Nephron (organoid): Measurements from ENCODE around the gene IFI27L1.

Experiments
- H3K27ac Mint-ChIP-seq, 3 experiments: 2 replicates each; pipeline ENCODE4 v1.8.0; 2020; ENCODE audit warnings: mixed read lengths in 3 of 3, mild to moderate bottlenecking in 2 of 3, moderate library complexity in 1 of 3
- H3K27me3 Mint-ChIP-seq: 2 replicates; pipeline ENCODE4 v1.8.0; 2021; ENCODE audit warnings: low read depth, mild to moderate bottlenecking, moderate library complexity, mixed read lengths
- H3K36me3 Mint-ChIP-seq: 2 replicates; pipeline ENCODE4 v1.8.0; 2020; ENCODE audit warnings: low read depth, mixed read lengths
- H3K4me1 Mint-ChIP-seq: 2 replicates; pipeline ENCODE4 v1.8.0; 2020; ENCODE audit warnings: mixed read lengths
- H3K4me3 Mint-ChIP-seq, 3 experiments: 2 replicates each; pipeline ENCODE4 v1.8.0; 2020; ENCODE audit warnings: mild to moderate bottlenecking in 3 of 3, mixed read lengths in 3 of 3, moderate library complexity in 2 of 3
- H3K9me3 Mint-ChIP-seq: 2 replicates; pipeline ENCODE4 v1.8.0; 2020; ENCODE audit warnings: mixed read lengths
- CTCF ChIP-seq, 3 experiments: fragments of 200-600 bp; sonication (generic); IDR thresholded peaks; one replicate each; pipeline ENCODE4 v1.5.0; 2021; ENCODE audit warnings: antibody characterized with exemption in 3 of 3; ENCODE audit not compliant: unreplicated experiment in 3 of 3

Gene IFI27L1

GRCh38 chr14:94128216-94128839, 47.2 kb downstream of the IFI27L1 start:
- peaks cover 12% of the 10 kb centered on the region for H3K4me1 Mint-ChIP-seq
- no peaks in the 10 kb centered on the region for H3K36me3 Mint-ChIP-seq
- no peak for TF ChIP-seq CTCF (IDR thresholded peaks at IDR 0.05; ENCODE audit: unreplicated experiment in 3 of 3)
- peak overlapping the region; percentile 20 to 78 (median 75) for H3K27ac Mint-ChIP-seq
- peak overlapping the region; percentile 88 to 89 (median 89) for H3K4me3 Mint-ChIP-seq
- no peaks in the 10 kb centered on the region for H3K9me3 Mint-ChIP-seq
- peaks cover 7% of the 10 kb centered on the region for H3K27me3 Mint-ChIP-seq

- H3K4me3 Mint-ChIP-seq = peak within 1 kb of the TSS; percentile 88 to 89 (median 89)
- H3K27me3 Mint-ChIP-seq = peaks cover 7% of the 10 kb centered on the region
- peaks cover 12% of the 10 kb centered on the region for H3K4me1 Mint-ChIP-seq
- no peaks in the 10 kb centered on the region for H3K36me3 Mint-ChIP-seq
- no peaks in the 10 kb centered on the region for H3K9me3 Mint-ChIP-seq
- H3K27ac Mint-ChIP-seq = peak within 1 kb of the TSS; percentile 20 to 78 (median 75)
- peak; percentile 19 to 32 (median 29) for TF ChIP-seq CTCF (IDR thresholded peaks at IDR 0.05; ENCODE audit: unreplicated experiment in 3 of 3)
Measured at GRCh38 chr14:94129111-94129757, 48.1 kb downstream of the IFI27L1 start, which contains the start of gene IFI27L2. IFI27L2 (minus strand) TSS chr14:94129604; CDS start chr14:94129564, 40 bp downstream.

GRCh38 chr14:94129758-94130414, 48.8 kb downstream of the IFI27L1 start:
- H3K27ac Mint-ChIP-seq = peak overlapping the region; percentile 20 to 78 (median 55)
- peaks cover 12% of the 10 kb centered on the region for H3K4me1 Mint-ChIP-seq
- no peaks in the 10 kb centered on the region for H3K36me3 Mint-ChIP-seq
- peak overlapping the region; percentile 88 to 89 (median 89) for H3K4me3 Mint-ChIP-seq
- peaks cover 7% of the 10 kb centered on the region for H3K27me3 Mint-ChIP-seq
- TF ChIP-seq CTCF (IDR thresholded peaks at IDR 0.05; ENCODE audit: unreplicated experiment in 3 of 3) = no peak
- peaks cover under 1% of the 10 kb centered on the region for H3K9me3 Mint-ChIP-seq

GRCh38 chr14:94132285-94132887, 51.3 kb downstream of the IFI27L1 start:
- H3K27me3 Mint-ChIP-seq = peaks cover 17% of the 10 kb centered on the region
- no peak overlapping the region for H3K27ac Mint-ChIP-seq
- peak; percentile 79 to 81 (median 80) for TF ChIP-seq CTCF (IDR thresholded peaks at IDR 0.05; ENCODE audit: unreplicated experiment in 3 of 3)
- H3K9me3 Mint-ChIP-seq = peaks cover 13% of the 10 kb centered on the region
- peak overlapping the region; percentile 13 to 62 (median 54) for H3K4me3 Mint-ChIP-seq
- no peaks in the 10 kb centered on the region for H3K36me3 Mint-ChIP-seq
- H3K4me1 Mint-ChIP-seq = peaks cover 12% of the 10 kb centered on the region

GRCh38 chr14:94135476-94135875, 54.4 kb downstream of the IFI27L1 start:
- no peak for TF ChIP-seq CTCF (IDR thresholded peaks at IDR 0.05; ENCODE audit: unreplicated experiment in 3 of 3)
- peaks cover 13% of the 10 kb centered on the region for H3K9me3 Mint-ChIP-seq
- peaks cover under 1% of the 10 kb centered on the region for H3K4me1 Mint-ChIP-seq
- H3K4me3 Mint-ChIP-seq = no peak overlapping the region
- H3K36me3 Mint-ChIP-seq = no peaks in the 10 kb centered on the region
- no peak overlapping the region for H3K27ac Mint-ChIP-seq
- peaks cover 28% of the 10 kb centered on the region for H3K27me3 Mint-ChIP-seq
